K562 (cell line): ENCODE measurements around the gene CDKL1. TPM values are rescaled to one million over a fixed set of nuclear protein-coding genes. Genes with fewer than 3 reads are reported as not detected.

Experiments
- ATAC-seq: fragments of 200-7000 bp; cut with Tn5 transposase; 3 replicates; pipeline ENCODE4 v1.9.1; 2020; ENCODE audit warnings: moderate library complexity
- BruUV-seq: library from RNA; stranded (reverse); fragments of 400-500 nt; replicated peaks from 2 replicates; lab custom pipeline; 2021; lab: Mats Ljungman, UMichigan
- CTCF ChIA-PET: fragments of 300-600 bp; formaldehyde crosslinking; extraction: SDS; loops from one replicate; lab custom pipeline; 2021; ENCODE audit warnings: low intra/inter-chr PET ratio; lab: Yijun Ruan, JAX
- POLR2A ChIA-PET: fragments of 300-600, 350-650 bp; sonication (Branson Sonifier 250); formaldehyde crosslinking; extraction: SDS; loops from one replicate; lab custom pipeline; 2021; ENCODE audit warnings: antibody characterized with exemption, inconsistent platforms; lab: Yijun Ruan, JAX
- DNase-seq, 4 experiments: peaks; one replicate each; pipeline versions ENCODE4 v3.0.0 to v3.0.0-alpha.2; 2011 to 2018; ENCODE audit warnings: low spot score in 3 of 4, mixed read lengths in 3 of 4; ENCODE audit errors: extremely low read depth in 1 of 4
- FAIRE-seq: peaks from 2 replicates; lab custom pipeline; 2011; peaks lifted over from hg19 to GRCh38; lab: Jason Lieb, UNC
- H2AFZ ChIP-seq: 2 replicates; pipeline ENCODE4 v1.6.0; 2011; ENCODE audit warnings: low read depth, low read length, control low read depth, inconsistent platforms
- H3K27ac ChIP-seq: fragments of 200-600 bp; 3 replicates; pipeline ENCODE4 v1.8.0; 2011; ENCODE audit warnings: low read depth, mild to moderate bottlenecking, control low read depth, inconsistent platforms, low read length, moderate library complexity, mixed read lengths; ENCODE audit errors: extremely low read depth
- H3K27me3 ChIP-seq, 2 experiments: fragments of 300-600 bp in 1 of 2; 2 replicates in 1 of 2; 3 replicates in 1 of 2; pipeline versions ENCODE4 v1.6.0 to v1.8.0; 2011; ENCODE audit warnings: inconsistent platforms in 2 of 2, low read length in 2 of 2, mild to moderate bottlenecking in 1 of 2, mixed read lengths in 1 of 2, moderate library complexity in 1 of 2; ENCODE audit not compliant: control insufficient read depth in 2 of 2, insufficient read depth in 2 of 2
- H3K36me3 ChIP-seq: fragments of 300-600 bp; 3 replicates; pipeline ENCODE4 v1.8.0; 2011; ENCODE audit warnings: mild to moderate bottlenecking, low read length, inconsistent platforms; ENCODE audit not compliant: control insufficient read depth, insufficient read depth
- H3K4me1 ChIP-seq, 2 experiments: fragments of 200-600 bp in 1 of 2; replicated peaks in 1 of 2; 2 replicates in 1 of 2; 3 replicates in 1 of 2; pipeline versions ENCODE4 v1.5.1 to v1.8.0; 2011; ENCODE audit warnings: inconsistent platforms in 2 of 2, low read length in 2 of 2, mild to moderate bottlenecking in 1 of 2, mixed read lengths in 1 of 2, moderate library complexity in 1 of 2; ENCODE audit not compliant: control insufficient read depth in 2 of 2, insufficient read depth in 2 of 2
- H3K4me2 ChIP-seq: 2 replicates; pipeline ENCODE4 v1.6.1; 2011; ENCODE audit warnings: low read length, control low read depth, inconsistent platforms, mixed read lengths; ENCODE audit not compliant: insufficient read depth
- H3K4me3 ChIP-seq: fragments of 200-600 bp; sonication (generic), shearing (Covaris generic); 2 replicates; pipeline ENCODE4 v1.5.1; 2016; ENCODE audit warnings: control low read depth, inconsistent platforms
- H3K79me2 ChIP-seq: fragments of 200-600 bp; 3 replicates; pipeline ENCODE4 v1.8.0; 2011; ENCODE audit warnings: low read length, inconsistent platforms; ENCODE audit not compliant: control insufficient read depth, insufficient read depth
- H3K9ac ChIP-seq, 2 experiments: 2 replicates each; pipeline versions ENCODE4 v1.6.0 to v1.6.1; 2011; ENCODE audit warnings: low read depth in 2 of 2, low read length in 2 of 2, control low read depth in 1 of 2, inconsistent platforms in 1 of 2, mild to moderate bottlenecking in 1 of 2, mixed read lengths in 1 of 2; ENCODE audit not compliant: insufficient read depth in 1 of 2
- H3K9me1 ChIP-seq: one replicate; pipeline ENCODE4 v1.6.0; 2011; ENCODE audit warnings: inconsistent platforms, mild to moderate bottlenecking, low read length, moderate library complexity; ENCODE audit not compliant: control insufficient read depth, insufficient read depth
- H3K9me3 ChIP-seq: replicated peaks from 2 replicates; pipeline ENCODE4 v1.5.1; 2011; ENCODE audit warnings: low read depth, low read length, inconsistent platforms; ENCODE audit not compliant: control insufficient read depth, insufficient read depth
- H4K20me1 ChIP-seq: replicated peaks from 2 replicates; pipeline ENCODE4 v1.6.1; 2011; ENCODE audit warnings: low read length, inconsistent platforms, mixed read lengths; ENCODE audit not compliant: control insufficient read depth, insufficient read depth
- ATF7 ChIP-seq: fragments of 450-650 bp; IDR thresholded peaks from 2 replicates; pipeline ENCODE4 v1.7.1; 2014; ENCODE audit warnings: mild to moderate bottlenecking, moderate library complexity
- COPS2 ChIP-seq: fragments of 450-650 bp; conservative IDR thresholded peaks from 2 replicates; pipeline ENCODE4 v1.6.1; 2016; ENCODE audit warnings: mild to moderate bottlenecking, moderate library complexity
- CREM ChIP-seq: IDR thresholded peaks from 2 replicates; pipeline ENCODE4 v1.6.1; 2014; ENCODE audit warnings: antibody characterized with exemption, low read depth
- EP400 ChIP-seq: fragments of 450-650 bp; IDR thresholded peaks from 2 replicates; pipeline ENCODE4 v1.6.1; 2017; ENCODE audit warnings: antibody characterized with exemption, mild to moderate bottlenecking, moderate library complexity
- HNRNPLL ChIP-seq: fragments of 200-400 bp; formaldehyde crosslinking; IDR thresholded peaks from 2 replicates; pipeline ENCODE4 v1.6.1; 2017; ENCODE audit warnings: low read length, low read depth, mild to moderate bottlenecking; ENCODE audit not compliant: poor library complexity, severe bottlenecking
- MAZ ChIP-seq, 2 experiments: fragments of 450-650 bp in 1 of 2; sonication (generic) in 1 of 2; formaldehyde crosslinking; IDR thresholded peaks in 1 of 2; conservative IDR thresholded peaks in 1 of 2; 2 replicates each; pipeline versions ENCODE4 v1.4.0 to v1.5.0; 2020; ENCODE audit warnings: mild to moderate bottlenecking in 1 of 2, missing genetic modification reagents in 1 of 2
- RBM14 ChIP-seq: fragments of 200-400 bp; formaldehyde crosslinking; IDR thresholded peaks from 2 replicates; pipeline ENCODE4 v1.6.1; 2018; ENCODE audit warnings: low read depth, mild to moderate bottlenecking, low read length, moderate library complexity, borderline replicate concordance; ENCODE audit not compliant: insufficient read depth
- SRSF1 ChIP-seq: fragments of 200-400 bp; formaldehyde crosslinking; IDR thresholded peaks from 2 replicates; pipeline ENCODE4 v1.6.1; 2017; ENCODE audit warnings: mild to moderate bottlenecking, low read depth, low read length, moderate library complexity
- TARDBP ChIP-seq: fragments of 450-650 bp; IDR thresholded peaks from 2 replicates; pipeline ENCODE4 v1.6.1; 2016
- TBP ChIP-seq: optimal IDR thresholded peaks from 2 replicates; pipeline ENCODE3; 2011; ENCODE audit warnings: low read depth, low read length, improper control_type of control experiment
- TRIM28 ChIP-seq: fragments of 450-650 bp; IDR thresholded peaks from 2 replicates; pipeline ENCODE4 v1.6.1; 2017
- ZNF445 ChIP-seq: fragments of 250-450 bp; sonication (Bioruptor Pico); IDR thresholded peaks from 2 replicates; pipeline ENCODE4 v1.4.0; 2020; ENCODE audit warnings: low read depth, mild to moderate bottlenecking, moderate library complexity
- ZNF589 ChIP-seq: fragments of 200-800 bp; sonication (Bioruptor generic); IDR thresholded peaks from 2 replicates; pipeline ENCODE4 v1.6.1; 2016; ENCODE audit warnings: low read depth, missing genetic modification characterization, missing compliant biosample characterization
- WGBS: fragments of 100-300 bp; shearing (Covaris generic); methylation state at CpG from one replicate; pipeline ENCODE4 v1.1.6; 2016; ENCODE audit warnings: low coverage, mixed read lengths; ENCODE audit not compliant: insufficient coverage; ENCODE audit errors: missing lambda C conversion rate; 5-methylcytosine and 5-hydroxymethylcytosine counted together
- in situ Hi-C: fragments of 300-500 bp; cut with MboI; formaldehyde crosslinking; loops from 4 replicates; pipeline ENCODE4 v1.15.0; 2018; ENCODE audit warnings: inconsistent platforms, mixed read lengths
- intact Hi-C: fragments of 100-400 bp; cut with micrococcal nuclease; formaldehyde crosslinking; loops from 2 replicates; pipeline ENCODE4 v1.14.2; 2022
- polyA plus RNA-seq, 8 experiments: library from polyadenylated mRNA; depleted of rRNA in 4 of 8; stranded (reverse) in 5 of 8; unstranded in 3 of 8; fragments of >200 nt; fragmentation: Nextera tagmentation in 2 of 8; fragmentation: Illumina TruSeq in 1 of 8; extraction: Ambion mirVana in 2 of 8; extraction: Trizol in 1 of 8; gene quantifications; 2 replicates each; pipeline versions ENCODE4 v1.2.1 to v1.2.3, GENCODE V29; 2011 to 2014; ENCODE audit warnings: inconsistent platforms in 1 of 8, missing spikeins in 1 of 8
- total RNA-seq, 7 experiments: library from RNA; depleted of rRNA in 6 of 7; stranded (reverse); fragments of >200 nt in 6 of 7; fragmentation: Illumina TruSeq in 2 of 7; extraction: Trizol in 2 of 7; gene quantifications; 2 replicates each; pipeline versions ENCODE4 v1.2.1 to v1.2.3, GENCODE V29; 2011 to 2021; ENCODE audit warnings: low replicate concordance in 1 of 7
- TF ChIP-seq, protein P1 (sequence below): sonication (generic); formaldehyde crosslinking; IDR thresholded peaks from 2 replicates; pipeline ENCODE4 v1.8.1; 2023; ENCODE audit warnings: mild to moderate bottlenecking, missing genetic modification reagents, moderate library complexity
- TF ChIP-seq, protein P2 (sequence below): fragments of 200-800 bp; sonication (Bioruptor generic); IDR thresholded peaks from 2 replicates; pipeline ENCODE4 v1.6.1; 2017; ENCODE audit warnings: missing genetic modification characterization, missing compliant biosample characterization
- TF ChIP-seq, protein P3 (sequence below), 3 experiments: IDR thresholded peaks in 2 of 3; conservative IDR thresholded peaks in 1 of 3; 2 replicates each; pipeline ENCODE4 v1.5.1; 2011 to 2012; ENCODE audit warnings: low read length in 3 of 3, mild to moderate bottlenecking in 3 of 3, control low read depth in 2 of 3, improper control_type of control experiment in 1 of 3, inconsistent platforms in 1 of 3, low read depth in 1 of 3, mixed read lengths in 1 of 3, moderate library complexity in 1 of 3; ENCODE audit not compliant: insufficient read depth in 2 of 3

Gene CDKL1
- total and polyA plus RNA-seq, 9 of the 15 experiments (the other 6 are each of a cell fraction or from before 2014, with no cell fraction given) = 2.3 to 35.0 (median 7.5) TPM

DNA sequence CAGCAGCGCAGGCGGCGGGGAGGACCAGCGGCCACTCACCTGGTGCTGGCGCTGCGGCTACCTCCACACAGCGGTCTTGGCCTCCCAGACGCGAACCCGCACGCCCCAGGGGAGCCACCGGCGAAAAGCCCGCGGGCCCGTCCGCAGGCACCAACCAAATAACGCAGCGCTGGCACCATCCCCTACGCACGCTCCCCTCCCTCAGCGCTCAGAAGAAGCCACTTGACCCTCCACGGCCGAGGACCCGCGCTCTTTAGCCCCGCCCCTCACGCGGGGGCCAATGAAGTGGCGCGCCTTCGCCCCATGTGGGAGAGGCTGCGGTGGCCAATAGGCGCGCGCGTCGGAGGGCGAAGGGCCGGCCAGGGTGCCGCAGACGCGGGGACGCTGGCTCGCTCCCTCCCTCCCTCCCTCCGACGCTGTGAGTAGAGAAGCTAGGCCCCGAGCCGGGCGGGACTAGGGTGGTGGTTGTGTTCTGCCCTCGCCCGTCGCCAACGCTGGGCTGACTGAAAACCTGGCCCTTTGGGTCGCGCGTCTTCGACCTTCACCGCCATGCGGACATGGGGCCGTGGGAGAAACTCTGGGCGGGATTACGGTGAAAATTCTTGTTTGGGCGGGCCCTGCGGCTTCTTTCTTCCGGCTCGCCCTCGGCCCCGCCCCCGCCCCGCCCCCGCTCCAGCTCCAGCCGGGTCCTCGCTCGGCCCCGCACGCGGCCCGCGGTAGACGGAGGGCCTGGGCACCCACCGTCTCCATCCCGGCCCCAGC, 84.5 kb downstream of the CDKL1 start, which contains the start of the genes DMAC2L and L2HGDH:
DMAC2L (plus strand) TSS at position 353 of the 762 bp plus-strand sequence. CDS start 9,164 bp downstream, outside the sequence.
L2HGDH (minus strand) TSS at position 258 of the 762 bp plus-strand sequence; CDS start at position 179, 79 bp downstream.
- BruUV-seq = no TSS peak
- ChIA-PET POLR2A (interaction anchor here (0.9 to 1.3 kb wide), 2 partner anchors 8 to 9 kb away, joined by 7 to 9 read pairs; no protein-coding TSS in a partner anchor), CTCF (interaction anchor here (0.5 kb wide), 1 partner anchor 141 kb away, joined by 3 read pairs; no protein-coding TSS in a partner anchor)
- in situ Hi-C loops = no loop called here
- FAIRE-seq (peak; percentile 59), ATAC-seq (peak; percentile 98), DNase-seq (peak; percentile 89 to 96 (median 92))
- Histone ChIP-seq H3K79me2 (peaks cover 51% of the 10 kb centered on the region), H3K27ac (peak within 1 kb of the TSS; percentile 92), H3K36me3 (peaks cover 3% of the 10 kb centered on the region; the same call in 1 of the 3 replicates), H3K4me3 (peak within 1 kb of the TSS; percentile 73), H3K9me1 (no peaks in the 10 kb centered on the region), H3K4me1 (peaks cover 10 to 14% of the 10 kb centered on the region in 2 experiments; a peak in 4 of 5 replicates), H3K27me3 (no peaks in the 10 kb centered on the region), H2AFZ (peak within 1 kb of the TSS; percentile 86), H3K9me3 (peaks cover 6% of the 10 kb centered on the region; the same call in 1 of the 2 replicates), H4K20me1 (no peaks in the 10 kb centered on the region), H3K9ac (peak within 1 kb of the TSS; percentile 75 to 94), H3K4me2 (peak within 1 kb of the TSS; percentile 81)
- 0% methylated on average over 24 of the region's 83 CpGs for WGBS
- intact Hi-C loops = no loop called here
- TF ChIP-seq, protein P1, sequence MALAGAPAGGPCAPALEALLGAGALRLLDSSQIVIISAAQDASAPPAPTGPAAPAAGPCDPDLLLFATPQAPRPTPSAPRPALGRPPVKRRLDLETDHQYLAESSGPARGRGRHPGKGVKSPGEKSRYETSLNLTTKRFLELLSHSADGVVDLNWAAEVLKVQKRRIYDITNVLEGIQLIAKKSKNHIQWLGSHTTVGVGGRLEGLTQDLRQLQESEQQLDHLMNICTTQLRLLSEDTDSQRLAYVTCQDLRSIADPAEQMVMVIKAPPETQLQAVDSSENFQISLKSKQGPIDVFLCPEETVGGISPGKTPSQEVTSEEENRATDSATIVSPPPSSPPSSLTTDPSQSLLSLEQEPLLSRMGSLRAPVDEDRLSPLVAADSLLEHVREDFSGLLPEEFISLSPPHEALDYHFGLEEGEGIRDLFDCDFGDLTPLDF = no peak
- TF ChIP-seq EP400 = peak; percentile 90
- TF ChIP-seq CREM = 0 out of 2 replicates have a peak, but pooled peaks have one; percentile 22
- no peak for TF ChIP-seq COPS2
- TF ChIP-seq TARDBP = no peak
- TF ChIP-seq SRSF1 = no peak
- peak; percentile 62 for TF ChIP-seq HNRNPLL
- TF ChIP-seq, protein P2, sequence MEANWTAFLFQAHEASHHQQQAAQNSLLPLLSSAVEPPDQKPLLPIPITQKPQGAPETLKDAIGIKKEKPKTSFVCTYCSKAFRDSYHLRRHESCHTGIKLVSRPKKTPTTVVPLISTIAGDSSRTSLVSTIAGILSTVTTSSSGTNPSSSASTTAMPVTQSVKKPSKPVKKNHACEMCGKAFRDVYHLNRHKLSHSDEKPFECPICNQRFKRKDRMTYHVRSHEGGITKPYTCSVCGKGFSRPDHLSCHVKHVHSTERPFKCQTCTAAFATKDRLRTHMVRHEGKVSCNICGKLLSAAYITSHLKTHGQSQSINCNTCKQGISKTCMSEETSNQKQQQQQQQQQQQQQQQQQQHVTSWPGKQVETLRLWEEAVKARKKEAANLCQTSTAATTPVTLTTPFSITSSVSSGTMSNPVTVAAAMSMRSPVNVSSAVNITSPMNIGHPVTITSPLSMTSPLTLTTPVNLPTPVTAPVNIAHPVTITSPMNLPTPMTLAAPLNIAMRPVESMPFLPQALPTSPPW (CRISPR knock-in tag) = peak; percentile 83
- no peak for TF ChIP-seq RBM14
- TF ChIP-seq ZNF445 (CRISPR knock-in tag) = no peak
- TF ChIP-seq, protein P3, sequence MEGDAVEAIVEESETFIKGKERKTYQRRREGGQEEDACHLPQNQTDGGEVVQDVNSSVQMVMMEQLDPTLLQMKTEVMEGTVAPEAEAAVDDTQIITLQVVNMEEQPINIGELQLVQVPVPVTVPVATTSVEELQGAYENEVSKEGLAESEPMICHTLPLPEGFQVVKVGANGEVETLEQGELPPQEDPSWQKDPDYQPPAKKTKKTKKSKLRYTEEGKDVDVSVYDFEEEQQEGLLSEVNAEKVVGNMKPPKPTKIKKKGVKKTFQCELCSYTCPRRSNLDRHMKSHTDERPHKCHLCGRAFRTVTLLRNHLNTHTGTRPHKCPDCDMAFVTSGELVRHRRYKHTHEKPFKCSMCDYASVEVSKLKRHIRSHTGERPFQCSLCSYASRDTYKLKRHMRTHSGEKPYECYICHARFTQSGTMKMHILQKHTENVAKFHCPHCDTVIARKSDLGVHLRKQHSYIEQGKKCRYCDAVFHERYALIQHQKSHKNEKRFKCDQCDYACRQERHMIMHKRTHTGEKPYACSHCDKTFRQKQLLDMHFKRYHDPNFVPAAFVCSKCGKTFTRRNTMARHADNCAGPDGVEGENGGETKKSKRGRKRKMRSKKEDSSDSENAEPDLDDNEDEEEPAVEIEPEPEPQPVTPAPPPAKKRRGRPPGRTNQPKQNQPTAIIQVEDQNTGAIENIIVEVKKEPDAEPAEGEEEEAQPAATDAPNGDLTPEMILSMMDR (IDR thresholded peaks at IDR 0.05 in 2 of 3, conservative IDR thresholded peaks at IDR 0.05 in 1 of 3; ENCODE audit: insufficient read depth in 2 of 3, low read depth in 1 of 3, low read length in 3 of 3) = peak in 2 of 3 experiments; percentile 54 to 89; a peak in 5 of 6 replicates
- no peak for TF ChIP-seq TRIM28
- TF ChIP-seq TBP = peak; percentile 58
- peak; percentile 40; the same call in 1 of the 2 replicates for TF ChIP-seq ZNF589 (CRISPR knock-in tag)
- TF ChIP-seq ATF7 = no peak; the same call in 1 of the 2 replicates
- TF ChIP-seq MAZ (CRISPR knock-in tag; conservative IDR thresholded peaks at IDR 0.05 in 1 of 2, IDR thresholded peaks at IDR 0.05 in 1 of 2) = peak; percentile 73 to 76
